Erythroblast (primary cell): ENCODE results near the gene RCCD1.

Source experiments
- GATA1 ChIP-seq: IDR thresholded peaks from 2 replicates; pipeline ENCODE4 v1.6.1; 2011; ENCODE audit warnings: low read depth, mild to moderate bottlenecking, control low read depth, low read length, moderate library complexity
- POLR2A ChIP-seq: IDR thresholded peaks from 2 replicates; pipeline ENCODE4 v1.6.1; 2011; ENCODE audit warnings: mild to moderate bottlenecking, low read length

- TF ChIP-seq POLR2A (no peak), GATA1 (no peak)
These were observed 39.4 kb upstream of the RCCD1 start for GRCh38 chr15:90915216-90915807.
